Measurements from ENCODE around the gene LEP.
"Not testable (repeated sequence)": the region's sequence is repeated elsewhere in the genome, so short reads cannot be mapped to it uniquely, and the experiment has no call there.

LEP gene

DNA sequence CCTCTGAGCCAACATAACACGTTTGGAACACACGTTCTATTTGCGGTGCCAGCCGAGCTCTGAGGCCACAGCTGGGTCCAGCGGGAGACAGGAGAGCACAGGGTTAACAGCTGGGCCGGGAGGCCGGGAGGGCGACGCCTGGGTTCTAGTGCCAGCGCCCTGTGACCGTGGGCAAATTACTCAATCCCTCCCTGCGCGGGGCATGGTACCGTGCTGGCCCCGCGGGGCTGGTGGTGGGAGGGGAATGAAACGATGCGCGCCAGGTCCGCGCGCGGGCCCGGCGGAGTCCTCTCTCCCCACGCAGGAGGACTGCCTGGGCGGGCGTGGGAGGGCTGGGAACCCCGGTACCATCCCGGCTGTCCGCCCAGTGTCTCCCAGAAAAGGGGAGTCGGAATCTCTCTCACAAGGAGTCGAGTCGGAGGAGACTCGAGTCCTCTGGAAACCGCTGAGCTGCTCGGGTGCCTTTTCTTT is 30.4 kb downstream of the LEP start:
- DNase-seq (ENCODE audit: low read depth in 2 of 2, low spot score in 1 of 2) = no peak

DNA sequence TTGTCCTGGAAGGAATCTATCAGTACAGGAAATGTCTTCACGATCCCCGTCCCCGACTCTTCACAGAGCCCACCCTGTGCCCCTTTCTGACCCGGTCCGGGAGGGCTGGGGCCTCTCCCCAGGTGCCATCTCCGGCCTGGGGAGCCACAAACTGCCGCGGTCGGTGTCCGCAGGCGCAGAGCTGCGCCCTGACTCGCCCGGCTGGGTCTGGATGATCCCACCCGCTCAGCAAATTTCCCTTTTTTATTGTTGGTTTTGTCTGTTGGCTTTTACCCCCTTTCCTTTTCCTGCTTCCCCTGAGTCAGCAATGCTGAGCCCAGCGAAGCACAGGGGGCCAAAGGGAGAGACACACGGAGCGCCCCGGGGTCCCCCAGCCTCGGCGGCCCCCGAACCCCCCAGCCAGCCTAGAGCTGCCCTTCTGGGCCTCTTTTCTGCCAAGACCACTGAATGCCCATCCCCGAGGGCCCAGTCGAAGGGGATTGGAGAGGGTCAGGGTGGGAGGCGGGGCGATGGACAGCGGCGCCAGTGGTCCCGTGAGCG is 30.9 kb downstream of the LEP start:
- no peak for DNase-seq (ENCODE audit: low read depth in 2 of 2, low spot score in 1 of 2)

DNA sequence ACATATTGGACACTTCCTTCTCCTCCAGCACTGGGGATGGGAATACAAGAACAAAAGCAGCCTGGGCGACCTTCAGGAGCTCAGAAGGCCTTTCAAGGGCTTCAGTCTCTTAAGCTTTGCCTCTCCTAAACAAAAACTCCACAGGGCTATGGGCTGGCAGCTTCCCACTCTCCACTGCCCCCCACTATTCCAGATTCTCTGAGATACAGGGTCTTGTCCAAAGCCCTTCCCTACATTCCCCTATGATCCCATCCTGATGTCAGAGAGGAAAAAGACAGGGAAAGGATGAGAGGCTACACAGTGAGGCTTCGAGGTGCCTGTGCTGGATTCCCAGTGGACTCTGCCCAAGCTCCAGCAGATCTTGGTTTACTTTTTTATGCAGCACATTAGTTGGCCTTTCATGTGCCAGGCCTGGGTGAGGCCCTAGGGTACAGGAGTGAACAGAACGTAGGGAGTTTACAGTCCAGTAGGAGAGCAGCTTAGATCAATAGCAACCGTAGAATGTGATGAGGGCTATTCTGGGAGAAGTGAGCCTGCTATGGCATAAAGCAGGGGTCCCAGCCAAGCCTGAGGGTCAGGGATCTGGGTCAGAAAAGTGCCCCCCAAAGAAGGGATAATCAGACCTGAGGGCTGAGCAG is 33.3 kb downstream of the LEP start:
- no peak for DNase-seq (ENCODE audit: low read depth in 2 of 2, low spot score in 1 of 2)

DNA sequence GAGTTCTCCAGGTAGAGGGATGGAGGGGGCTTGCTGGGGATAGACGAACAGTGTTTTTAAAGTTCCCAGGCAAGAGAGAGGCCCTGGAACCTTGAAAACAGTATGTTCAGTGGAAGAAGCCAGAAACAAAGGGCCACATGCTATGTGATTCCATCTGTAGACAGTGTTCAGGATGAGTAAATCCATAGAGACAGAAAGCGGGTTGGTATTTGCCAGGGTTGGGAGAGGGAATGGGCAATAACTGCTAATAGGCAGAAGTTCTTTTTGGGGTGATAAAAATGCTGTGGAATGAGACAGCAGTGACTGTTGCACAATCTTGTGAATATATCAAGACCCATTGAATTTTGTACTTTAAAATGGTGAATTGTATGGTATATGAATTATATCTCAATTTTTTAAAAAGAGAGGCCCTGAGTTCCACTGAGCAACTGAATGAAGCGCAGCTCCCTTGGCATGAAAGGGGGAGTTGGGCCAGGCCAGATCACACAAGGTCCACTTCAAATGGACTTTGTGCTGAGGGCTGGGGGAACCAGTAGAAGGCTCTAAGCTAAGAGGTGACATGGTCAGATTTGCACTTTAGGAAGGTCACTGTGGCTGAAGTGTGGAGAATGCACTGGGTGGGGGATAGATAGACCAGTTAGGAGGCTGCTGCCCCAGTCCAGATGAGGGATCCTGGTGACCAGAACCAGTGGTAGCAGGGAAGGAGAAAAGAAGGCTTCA is 34.0 kb downstream of the LEP start:
- no peak for DNase-seq (ENCODE audit: low read depth in 2 of 2, low spot score in 1 of 2)

DNA sequence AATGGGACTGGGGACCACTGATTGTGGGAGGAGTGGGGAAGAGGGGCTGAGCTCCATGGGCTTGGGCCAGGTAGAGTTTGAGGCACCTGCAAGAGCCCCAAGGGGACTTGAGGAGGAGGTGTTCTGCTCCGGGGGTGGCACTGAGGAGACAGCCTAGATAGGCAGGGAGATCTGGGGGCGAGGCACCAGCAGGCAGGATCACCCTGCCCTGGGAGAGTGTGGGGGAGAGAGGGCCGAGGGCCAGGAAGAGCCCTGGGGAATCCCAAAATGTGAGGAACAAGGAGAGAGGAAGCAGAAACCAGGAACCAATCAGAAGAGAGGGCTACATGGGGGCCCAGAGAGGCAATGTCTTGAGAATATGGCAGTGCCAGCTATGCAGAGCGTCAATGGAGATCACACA is 34.6 kb downstream of the LEP start:
- DNase-seq (ENCODE audit: low read depth in 2 of 2, low spot score in 1 of 2) = no peak

DNA sequence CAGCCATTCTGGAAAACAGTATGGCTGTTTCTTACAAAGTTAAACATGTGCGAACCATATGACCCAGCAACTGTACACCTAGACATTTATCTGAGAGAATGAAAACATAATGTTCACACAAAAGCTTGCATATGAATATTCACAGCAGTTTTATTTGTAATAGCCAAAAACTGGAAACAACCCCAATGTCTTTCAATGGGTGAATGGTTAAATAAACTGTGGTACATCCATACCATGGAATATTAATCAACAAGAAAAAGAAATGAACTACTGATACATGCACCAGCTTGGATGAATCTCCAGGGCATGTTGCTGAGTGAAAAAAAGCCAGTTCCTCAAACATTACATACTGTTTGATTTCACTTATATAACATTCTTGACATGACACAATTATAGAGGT is 37.3 kb downstream of the LEP start:
- DNase-seq (ENCODE audit: low read depth in 2 of 2, low spot score in 1 of 2) = no peak

DNA sequence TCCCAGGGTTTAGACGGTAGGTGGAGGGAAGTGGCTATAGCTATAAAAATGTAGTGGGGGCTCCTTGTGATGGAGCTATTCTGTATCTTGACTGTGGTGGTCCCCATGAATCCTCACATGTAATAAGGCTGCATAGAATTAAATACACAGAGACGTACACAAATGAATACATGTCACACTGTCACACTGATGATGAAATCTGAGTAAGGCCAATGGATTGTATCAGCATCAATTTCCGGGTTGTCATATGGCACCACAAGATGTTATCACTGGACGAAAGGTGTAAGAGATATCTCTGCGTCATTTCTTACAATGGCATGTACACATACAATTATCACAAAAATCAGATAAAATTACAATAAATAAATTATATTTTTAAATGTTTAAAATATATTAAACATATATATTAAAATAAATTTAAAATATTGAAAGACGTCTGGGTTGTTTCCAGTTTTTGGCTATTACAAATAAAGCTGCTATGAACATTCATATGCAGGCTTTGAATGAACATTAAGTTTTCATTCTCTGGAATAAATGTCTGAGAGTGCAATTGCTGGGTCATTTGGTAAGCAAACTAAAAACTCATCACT is 38.1 kb downstream of the LEP start:
- no peak for DNase-seq (ENCODE audit: low read depth in 2 of 2, low spot score in 1 of 2)

DNA sequence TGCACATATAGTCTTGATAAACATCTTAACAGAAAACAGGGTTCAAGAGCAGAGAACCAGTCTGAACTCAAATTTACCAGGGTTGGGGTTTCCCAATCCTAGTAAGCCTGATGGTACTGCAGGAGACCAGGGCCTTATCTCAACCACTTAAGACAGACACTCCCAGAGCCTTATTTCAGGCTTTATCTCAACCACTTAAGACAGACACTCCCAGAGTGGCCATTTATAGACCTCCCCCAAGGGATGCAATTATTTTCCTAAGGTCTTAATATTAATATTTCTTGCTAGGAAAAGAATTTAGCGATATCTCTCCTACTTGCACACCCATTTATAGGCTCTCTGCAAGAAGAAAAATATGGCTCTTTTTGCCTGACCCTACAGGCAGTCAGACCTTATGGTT is 39.4 kb downstream of the LEP start:
- not testable (repeated sequence) for DNase-seq (ENCODE audit: low read depth in 2 of 2, low spot score in 1 of 2)

DNA sequence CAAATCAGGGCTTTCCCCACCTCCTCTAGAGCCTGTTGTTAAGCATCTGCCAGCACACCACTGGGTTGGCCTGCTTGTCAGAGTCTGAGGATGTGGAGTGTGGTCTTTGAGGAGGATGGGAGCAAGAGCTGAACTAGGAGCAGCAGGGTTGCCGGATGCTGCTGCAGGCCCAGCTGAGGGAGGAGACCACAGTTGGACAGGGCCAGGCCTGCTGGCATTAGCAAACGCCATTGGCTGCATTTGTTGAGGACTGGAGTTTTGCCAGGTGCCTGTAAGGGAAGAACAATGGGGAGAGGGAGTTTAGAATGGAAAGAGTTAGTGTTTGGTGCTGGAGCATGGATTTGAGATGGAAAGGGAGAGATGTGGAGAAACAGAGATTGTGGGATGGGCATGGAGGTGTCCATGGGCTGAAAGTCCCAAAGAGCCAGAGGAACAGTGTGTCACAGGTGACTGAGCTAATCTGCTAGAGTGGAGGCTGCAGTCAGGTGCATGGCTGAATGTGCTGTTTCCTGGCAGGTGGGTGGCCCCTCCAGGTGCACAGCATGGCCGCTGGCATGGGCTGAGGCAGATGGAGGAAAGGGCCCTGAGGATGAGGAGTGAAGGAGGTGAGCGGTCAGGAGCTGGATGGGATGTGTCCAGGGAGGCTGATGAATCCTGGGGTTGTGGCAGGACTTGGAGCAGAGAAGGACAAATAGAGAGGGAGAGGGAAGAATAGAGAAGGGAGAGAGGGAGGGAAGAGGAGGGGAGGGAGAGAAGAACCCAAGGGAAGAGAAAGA is 40.7 kb downstream of the LEP start:
- no peak for DNase-seq (ENCODE audit: low read depth in 2 of 2, low spot score in 1 of 2)

DNA sequence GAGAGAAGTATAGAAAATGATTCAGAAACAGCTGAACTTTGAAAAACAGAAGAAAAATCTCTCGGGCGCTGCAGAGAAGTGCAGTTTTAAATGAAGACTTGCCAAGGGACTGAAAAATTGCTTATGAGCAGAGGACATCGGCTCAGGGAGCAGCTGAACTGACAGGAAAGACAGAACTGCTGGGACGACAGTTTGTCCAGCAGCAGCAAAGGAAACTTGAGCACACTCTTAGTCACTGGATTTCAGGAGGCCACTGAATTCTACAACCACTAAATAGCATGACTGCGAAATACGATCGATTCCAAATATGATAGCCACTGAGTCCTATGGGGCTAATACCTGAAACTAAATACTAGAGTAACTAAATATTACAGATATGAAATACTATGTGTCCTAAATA is 43.0 kb downstream of the LEP start:
- no peak for DNase-seq (ENCODE audit: low read depth in 2 of 2, low spot score in 1 of 2)

DNA sequence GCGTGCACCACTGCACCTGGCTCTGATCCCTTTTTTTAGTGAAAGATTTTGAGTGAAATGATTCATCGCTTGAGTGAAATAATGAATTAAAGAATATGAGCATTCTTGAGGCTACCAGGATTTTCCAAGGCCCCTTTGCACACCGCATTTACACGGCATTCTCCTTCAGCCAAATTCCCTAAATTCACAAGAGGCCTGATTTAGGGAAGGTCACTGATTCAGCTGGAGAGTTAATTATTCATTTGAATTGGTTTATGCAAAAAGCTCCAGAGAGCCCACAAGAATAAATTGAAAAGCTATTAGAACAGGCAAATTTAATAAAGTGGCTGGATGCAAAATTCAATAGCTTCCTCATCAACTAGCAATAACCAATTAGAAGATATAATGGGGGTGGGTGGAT is 46.5 kb downstream of the LEP start:
- no peak for DNase-seq (ENCODE audit: low read depth in 2 of 2, low spot score in 1 of 2)

DNA sequence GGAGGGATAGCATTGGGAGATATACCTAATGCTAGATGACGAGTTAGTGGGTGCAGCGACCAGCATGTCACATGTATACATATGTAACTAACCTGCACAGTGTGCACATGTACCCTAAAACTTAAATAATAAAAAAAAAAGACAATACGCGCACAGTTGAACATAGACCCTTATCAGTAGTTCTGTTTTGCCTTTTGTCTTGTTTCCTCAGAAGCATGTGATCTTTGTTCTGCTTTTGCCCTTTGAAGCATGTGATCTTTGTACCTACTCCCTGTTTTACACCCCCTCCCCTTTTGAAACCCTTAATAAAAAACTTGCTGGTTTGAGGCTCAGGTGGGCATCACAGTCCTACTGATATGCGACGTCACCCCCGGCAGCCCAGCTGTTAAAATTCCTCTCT is 56.9 kb downstream of the LEP start:
- not testable (repeated sequence) for DNase-seq (ENCODE audit: low read depth in 2 of 2, low spot score in 1 of 2)

DNA sequence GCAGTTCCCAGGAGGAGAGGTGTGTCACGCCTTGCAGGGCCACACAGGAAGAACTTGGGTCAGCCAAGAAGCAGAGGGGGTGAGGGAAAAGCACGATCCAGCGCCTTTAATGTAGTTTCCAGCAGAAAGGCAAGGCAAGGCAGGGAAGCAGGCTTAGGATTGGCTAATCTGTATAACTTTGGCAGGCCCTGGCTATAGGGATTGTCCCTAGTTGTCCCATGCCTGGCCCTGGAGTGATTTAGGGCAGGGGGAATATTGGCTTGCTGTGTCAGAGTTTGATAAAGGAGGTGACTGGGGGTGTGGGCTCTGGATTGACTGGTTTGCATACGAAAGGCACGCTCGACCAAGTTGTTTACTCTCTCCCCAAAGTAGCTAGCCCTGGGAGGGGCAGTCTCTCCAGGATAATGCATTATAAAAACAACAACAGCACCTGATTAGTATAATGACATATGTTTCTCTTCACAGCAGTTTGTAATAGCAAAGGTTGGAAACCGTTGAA is 58.1 kb downstream of the LEP start:
- no peak for DNase-seq (ENCODE audit: low read depth in 2 of 2, low spot score in 1 of 2)

DNA sequence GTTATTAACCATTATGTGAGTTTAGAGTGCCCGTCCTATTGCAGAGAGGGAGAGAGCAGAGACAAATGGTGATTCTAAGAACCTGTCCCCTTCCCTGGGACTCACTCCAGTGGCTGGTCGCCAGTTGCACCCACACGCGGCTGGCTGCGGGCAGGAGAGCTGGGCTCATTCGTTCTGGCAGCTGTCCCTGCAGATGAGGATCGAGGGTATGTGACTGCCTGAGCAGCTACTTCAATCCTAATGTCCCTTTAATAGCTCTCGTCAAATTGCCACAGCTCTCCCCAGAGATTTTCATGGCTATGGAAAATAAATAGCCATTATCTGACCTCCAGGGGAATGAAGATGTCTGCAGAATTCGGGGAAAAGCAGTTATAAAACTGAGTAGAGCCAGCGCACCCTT is 61.1 kb downstream of the LEP start:
- no peak for DNase-seq (ENCODE audit: low read depth in 2 of 2, low spot score in 1 of 2)

DNA sequence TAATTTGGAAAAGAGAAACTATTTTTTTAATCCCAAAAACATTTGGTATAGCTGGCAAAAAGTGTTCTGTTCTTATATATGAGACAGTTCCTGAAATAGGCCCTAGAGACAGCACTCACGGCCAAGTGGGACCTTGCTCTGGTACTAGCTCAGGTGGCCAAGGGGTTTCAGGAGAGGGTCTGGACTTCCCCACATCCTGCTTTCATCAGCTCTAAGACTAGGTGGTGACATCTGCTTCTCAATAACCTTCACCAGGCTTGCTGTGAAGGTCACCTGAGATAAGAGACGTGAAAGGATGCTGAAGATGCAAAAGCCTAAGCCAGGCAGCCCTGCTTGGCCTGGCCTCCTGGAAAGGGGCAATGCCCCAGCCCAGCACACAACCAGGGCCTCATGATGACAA is 62.1 kb downstream of the LEP start:
- no peak for DNase-seq (ENCODE audit: low read depth in 2 of 2, low spot score in 1 of 2)

DNA sequence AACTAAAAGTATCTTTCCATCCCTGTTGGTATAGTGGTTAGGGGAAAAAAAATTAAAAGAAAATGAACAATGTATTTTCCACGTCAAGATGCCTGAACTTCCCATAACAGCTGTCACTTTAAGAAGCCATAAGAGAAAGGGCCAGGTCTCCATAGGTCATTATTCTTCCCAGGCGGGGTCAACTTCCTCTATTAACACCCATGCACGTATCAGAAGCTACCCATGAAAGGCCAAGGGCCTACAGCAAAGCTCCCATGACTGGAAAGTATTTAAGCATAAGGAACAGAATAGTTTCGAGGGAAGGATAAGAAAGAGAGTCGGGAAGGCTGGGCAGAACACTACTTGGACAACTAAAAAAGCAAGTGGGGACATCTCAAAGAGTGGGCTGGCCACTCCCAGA is 62.6 kb downstream of the LEP start:
- no peak for DNase-seq (ENCODE audit: low read depth in 2 of 2, low spot score in 1 of 2)

DNA sequence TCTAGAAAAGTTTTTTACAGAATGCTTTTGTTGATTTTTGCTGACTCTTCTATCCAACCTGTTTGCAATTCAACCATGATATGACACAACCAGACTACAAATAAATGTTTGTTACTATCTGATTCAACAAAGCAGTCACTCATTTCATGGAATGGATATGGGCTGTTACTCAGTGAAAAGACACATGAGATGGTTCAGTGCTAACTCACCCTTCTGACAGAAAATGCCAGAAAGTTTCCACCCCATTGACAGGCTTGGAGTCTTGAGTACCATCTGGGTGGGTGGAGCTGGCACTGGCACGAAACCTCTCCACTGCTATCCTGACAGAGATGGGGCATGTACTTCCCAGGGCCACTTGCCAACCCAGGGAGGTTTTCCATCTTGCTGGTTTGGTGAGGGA is 63.1 kb downstream of the LEP start:
- no peak for DNase-seq (ENCODE audit: low read depth in 2 of 2, low spot score in 1 of 2)

DNA sequence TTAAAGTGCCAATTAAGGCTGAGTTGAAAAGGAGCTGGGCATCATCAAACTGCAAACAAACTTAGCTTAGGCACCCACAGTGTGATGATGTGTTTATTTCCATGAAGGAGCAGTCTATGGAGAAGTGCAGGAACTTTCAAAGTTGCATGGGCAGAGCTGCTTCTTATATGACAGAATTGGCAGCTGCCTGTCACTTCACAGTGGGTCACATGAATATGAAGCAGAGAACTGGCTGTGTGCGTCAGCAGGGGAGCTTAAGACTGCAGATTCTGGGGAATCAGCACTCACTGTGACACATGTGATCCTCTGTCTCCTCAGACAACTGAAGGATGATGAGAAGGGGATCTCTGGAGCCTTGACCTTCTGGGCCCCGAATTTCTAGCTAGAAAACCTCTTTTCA is 66.0 kb downstream of the LEP start:
- DNase-seq (ENCODE audit: low read depth in 2 of 2, low spot score in 1 of 2) = no peak

Measured in stimulated activated CD8-positive, alpha-beta memory T cell treated with anti-CD3 and anti-CD28 coated beads, Interleukin-4, amount 100 ng/mL, for 4 hours (primary cell).